ENCODE data around the gene USF1.

DNA sequence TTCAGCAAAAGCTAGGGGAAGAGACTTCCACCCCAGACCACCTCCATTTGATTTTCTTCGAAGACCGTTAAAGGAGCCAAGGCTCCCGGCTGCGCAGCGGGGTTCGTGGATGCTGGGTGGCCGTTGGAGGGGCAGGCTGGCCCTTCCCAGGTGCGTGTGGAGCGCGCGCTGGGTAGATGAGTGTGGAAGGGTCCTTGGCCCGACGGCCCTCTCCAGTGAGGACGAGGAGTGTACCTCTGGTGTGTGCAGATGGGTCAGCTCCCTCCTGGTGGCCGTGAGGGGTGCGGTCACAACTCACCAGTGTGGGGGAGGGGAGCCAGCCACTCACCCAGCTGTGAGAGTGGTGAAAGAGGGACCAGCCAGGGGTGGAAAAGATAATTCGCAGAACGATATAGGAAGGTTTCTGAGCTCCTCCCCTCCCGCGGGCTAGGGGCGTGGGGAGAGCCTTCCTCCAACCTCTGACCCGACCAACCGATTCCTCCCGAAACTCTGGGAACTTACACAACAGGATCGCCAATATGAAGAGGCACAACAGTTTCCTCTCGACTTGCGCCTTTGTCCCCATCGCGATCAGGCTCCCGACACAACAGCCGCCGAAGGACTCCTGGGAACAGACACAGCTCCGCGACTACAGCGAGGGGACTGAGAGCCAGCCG is 25.1 kb downstream of the USF1 start, which contains the start of gene F11R:
- TF ChIP-seq OSR1 (CRISPR knock-in tag; IDR thresholded peaks at IDR 0.05), result no peak
- TF ChIP-seq, protein P1, sequence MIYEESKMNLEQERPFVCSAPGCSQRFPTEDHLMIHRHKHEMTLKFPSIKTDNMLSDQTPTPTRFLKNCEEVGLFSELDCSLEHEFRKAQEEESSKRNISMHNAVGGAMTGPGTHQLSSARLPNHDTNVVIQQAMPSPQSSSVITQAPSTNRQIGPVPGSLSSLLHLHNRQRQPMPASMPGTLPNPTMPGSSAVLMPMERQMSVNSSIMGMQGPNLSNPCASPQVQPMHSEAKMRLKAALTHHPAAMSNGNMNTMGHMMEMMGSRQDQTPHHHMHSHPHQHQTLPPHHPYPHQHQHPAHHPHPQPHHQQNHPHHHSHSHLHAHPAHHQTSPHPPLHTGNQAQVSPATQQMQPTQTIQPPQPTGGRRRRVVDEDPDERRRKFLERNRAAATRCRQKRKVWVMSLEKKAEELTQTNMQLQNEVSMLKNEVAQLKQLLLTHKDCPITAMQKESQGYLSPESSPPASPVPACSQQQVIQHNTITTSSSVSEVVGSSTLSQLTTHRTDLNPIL (CRISPR knock-in tag; IDR thresholded peaks at IDR 0.05; ENCODE audit: low read depth), result no peak
- TF ChIP-seq, protein P2, sequence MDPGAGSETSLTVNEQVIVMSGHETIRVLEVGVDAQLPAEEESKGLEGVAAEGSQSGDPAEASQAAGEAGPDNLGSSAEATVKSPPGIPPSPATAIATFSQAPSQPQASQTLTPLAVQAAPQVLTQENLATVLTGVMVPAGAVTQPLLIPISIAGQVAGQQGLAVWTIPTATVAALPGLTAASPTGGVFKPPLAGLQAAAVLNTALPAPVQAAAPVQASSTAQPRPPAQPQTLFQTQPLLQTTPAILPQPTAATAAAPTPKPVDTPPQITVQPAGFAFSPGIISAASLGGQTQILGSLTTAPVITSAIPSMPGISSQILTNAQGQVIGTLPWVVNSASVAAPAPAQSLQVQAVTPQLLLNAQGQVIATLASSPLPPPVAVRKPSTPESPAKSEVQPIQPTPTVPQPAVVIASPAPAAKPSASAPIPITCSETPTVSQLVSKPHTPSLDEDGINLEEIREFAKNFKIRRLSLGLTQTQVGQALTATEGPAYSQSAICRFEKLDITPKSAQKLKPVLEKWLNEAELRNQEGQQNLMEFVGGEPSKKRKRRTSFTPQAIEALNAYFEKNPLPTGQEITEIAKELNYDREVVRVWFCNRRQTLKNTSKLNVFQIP (CRISPR knock-in tag; IDR thresholded peaks at IDR 0.05; ENCODE audit: borderline replicate concordance, low read depth), result no peak
- no peak for TF ChIP-seq ZFP3 (CRISPR knock-in tag; IDR thresholded peaks at IDR 0.05)
- TF ChIP-seq, protein P3, sequence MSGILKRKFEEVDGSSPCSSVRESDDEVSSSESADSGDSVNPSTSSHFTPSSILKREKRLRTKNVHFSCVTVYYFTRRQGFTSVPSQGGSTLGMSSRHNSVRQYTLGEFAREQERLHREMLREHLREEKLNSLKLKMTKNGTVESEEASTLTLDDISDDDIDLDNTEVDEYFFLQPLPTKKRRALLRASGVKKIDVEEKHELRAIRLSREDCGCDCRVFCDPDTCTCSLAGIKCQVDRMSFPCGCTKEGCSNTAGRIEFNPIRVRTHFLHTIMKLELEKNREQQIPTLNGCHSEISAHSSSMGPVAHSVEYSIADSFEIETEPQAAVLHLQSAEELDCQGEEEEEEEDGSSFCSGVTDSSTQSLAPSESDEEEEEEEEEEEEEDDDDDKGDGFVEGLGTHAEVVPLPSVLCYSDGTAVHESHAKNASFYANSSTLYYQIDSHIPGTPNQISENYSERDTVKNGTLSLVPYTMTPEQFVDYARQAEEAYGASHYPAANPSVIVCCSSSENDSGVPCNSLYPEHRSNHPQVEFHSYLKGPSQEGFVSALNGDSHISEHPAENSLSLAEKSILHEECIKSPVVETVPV (CRISPR knock-in tag; IDR thresholded peaks at IDR 0.05), result no peak
- no peak for TF ChIP-seq ZFP30 (CRISPR knock-in tag; IDR thresholded peaks at IDR 0.05)
- TF ChIP-seq RARB (CRISPR knock-in tag; IDR thresholded peaks at IDR 0.05), result no peak
- no peak for TF ChIP-seq PPARA (CRISPR knock-in tag; IDR thresholded peaks at IDR 0.05; ENCODE audit: borderline replicate concordance)
- no peak for TF ChIP-seq ISL1 (CRISPR knock-in tag; IDR thresholded peaks at IDR 0.05)
- TF ChIP-seq ARNTL (CRISPR knock-in tag; IDR thresholded peaks at IDR 0.05; ENCODE audit: borderline replicate concordance, low read depth), result no peak
